Activated CD8-positive, alpha-beta memory T cell treated with anti-CD3 and anti-CD28 coated beads, Interleukin-2, amount 50 U/mL, for 1 hour (primary cell): ENCODE results near the gene ADAMTS20.

Source experiments
- DNase-seq: peaks from one replicate; pipeline ENCODE4 v3.0.0-alpha.2; 2020; ENCODE audit errors: extremely low read depth

The ADAMTS20 gene

GRCh38 chr12:43317156-43317555, 234.8 kb downstream of the ADAMTS20 start:
- no peak for DNase-seq

- DNase-seq, result no peak
These were observed 235.5 kb downstream of the ADAMTS20 start for GRCh38 chr12:43316520-43316919.

- DNase-seq, result no peak
These were observed 236.0 kb downstream of the ADAMTS20 start for GRCh38 chr12:43315961-43316360.

GRCh38 chr12:43312991-43313505, 239.0 kb downstream of the ADAMTS20 start:
- no peak for DNase-seq

GRCh38 chr12:43310596-43310995, 241.4 kb downstream of the ADAMTS20 start:
- no peak for DNase-seq

GRCh38 chr12:43309959-43310358, 242.0 kb downstream of the ADAMTS20 start:
- DNase-seq, result no peak

- DNase-seq, result no peak
These were observed 243.2 kb downstream of the ADAMTS20 start for GRCh38 chr12:43308776-43309175.

GRCh38 chr12:43307126-43307525, 244.9 kb downstream of the ADAMTS20 start:
- DNase-seq, result no peak

- no peak for DNase-seq
These were observed 245.9 kb downstream of the ADAMTS20 start for GRCh38 chr12:43306066-43306465.

- DNase-seq, result no peak
These were observed 246.9 kb downstream of the ADAMTS20 start for GRCh38 chr12:43305065-43305464.
